Endothelial cell of hepatic sinusoid (primary cell): ENCODE results near the gene MEF2D.

Source experiments
- in situ Hi-C: cut with HindIII; loops from 2 replicates; pipeline ENCODE4 v1.10.0; 2017; ENCODE audit warnings: low sequenced_read_pairs

Gene MEF2D

DNA sequence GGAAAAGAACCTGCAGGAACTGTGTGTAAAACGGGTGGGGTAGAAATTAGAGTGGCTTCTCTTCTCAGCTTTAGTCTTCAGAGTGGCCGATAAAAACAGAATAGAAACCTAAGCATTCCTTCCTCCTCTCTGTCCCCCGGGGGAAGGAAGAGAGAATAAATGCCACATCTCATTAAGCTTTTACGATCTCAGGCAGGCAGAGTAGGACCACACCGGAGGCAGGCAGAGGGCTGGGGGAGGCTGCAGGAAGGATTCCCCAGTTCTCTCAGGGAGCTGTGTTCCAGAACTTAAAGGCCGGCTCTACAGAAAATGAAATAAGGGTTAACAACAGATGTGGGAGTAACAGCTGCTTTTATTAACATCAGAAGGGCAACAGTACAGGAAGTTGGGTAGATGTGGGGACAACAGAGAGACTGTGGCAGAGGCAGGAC lies 24.5 kb upstream of the MEF2D start:
- in situ Hi-C loops: no loop called here

DNA sequence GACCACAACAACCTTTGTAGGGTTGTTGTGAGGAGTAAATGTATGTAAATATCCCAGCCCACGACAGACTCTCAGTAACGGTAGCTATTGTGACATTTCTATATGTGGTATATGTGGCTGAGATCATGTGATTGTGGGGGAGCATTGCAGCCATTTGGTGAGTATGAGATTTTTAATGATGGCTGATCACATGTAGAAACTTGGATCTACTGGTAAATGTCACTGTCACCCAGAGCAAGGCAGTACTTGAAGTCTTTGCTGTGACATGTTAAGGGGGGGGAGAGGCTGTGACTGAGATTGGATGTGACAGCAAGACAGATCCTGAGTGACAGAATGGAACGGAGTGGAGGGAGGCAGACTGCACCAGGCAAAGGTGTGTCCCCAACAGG lies 23.9 kb upstream of the MEF2D start:
- in situ Hi-C loops: loop anchor here (5.0 kb wide), 2 partner anchors 92 to 98 kb away; no protein-coding TSS in a partner anchor

DNA sequence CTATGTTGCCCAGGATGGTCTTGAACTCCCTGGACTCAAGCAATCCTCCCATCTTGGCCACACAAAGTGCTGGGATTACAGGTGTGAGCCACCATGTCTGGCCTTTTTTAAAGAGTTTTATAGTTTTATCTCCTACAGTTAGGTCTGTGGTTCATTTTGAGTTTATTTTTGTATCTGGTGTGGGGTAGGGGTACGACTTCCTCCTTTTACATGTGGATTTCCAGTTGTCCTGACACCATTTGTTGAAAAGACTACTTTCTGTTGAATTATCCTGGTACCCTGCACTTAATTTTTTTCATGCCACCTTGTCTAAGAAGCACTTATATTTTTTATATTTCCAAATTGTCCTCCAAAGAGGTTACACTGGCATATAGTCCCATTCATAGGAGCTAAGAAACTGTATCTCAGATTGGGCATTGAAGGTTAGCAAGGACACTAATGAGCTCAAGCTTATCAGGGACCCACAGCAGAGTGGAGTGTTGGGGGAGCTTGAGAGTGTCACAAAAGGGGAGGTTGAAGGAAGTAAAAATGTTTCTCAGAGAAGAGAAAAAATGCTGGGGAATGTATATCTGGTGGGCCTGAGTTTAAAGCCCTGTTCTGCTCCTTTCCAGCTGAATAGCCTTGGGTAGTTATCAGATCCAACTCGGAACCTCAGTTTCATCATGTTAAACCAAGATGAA lies 23.4 kb upstream of the MEF2D start:
- in situ Hi-C loops: loop anchor here (5.0 kb wide), 2 partner anchors 92 to 98 kb away; no protein-coding TSS in a partner anchor

DNA sequence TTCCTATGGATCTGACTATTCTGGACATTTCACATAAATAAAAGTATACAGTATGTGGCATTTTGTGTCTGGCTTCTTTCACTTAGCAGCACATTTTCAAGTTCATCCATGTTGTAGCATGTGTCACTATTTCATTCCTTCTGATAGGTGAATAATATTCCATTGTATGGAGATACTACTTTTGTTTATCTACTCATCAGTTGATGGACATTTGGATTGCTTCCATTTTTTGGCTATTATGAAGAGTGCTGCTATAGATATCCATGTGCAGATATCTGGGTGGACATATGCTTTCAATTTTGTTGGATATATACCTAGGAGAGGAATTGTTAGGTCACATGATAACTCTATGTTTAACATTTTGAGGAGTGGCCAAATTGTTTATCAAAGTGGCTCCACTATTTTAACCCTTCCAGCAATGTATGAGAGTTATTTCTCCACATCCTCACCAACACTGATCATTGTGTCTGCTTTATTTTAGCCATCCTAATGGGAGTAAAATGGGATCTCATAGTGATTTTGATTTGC lies 21.9 kb upstream of the MEF2D start:
- in situ Hi-C loops: loop anchor here (5.0 kb wide), 2 partner anchors 90 to 100 kb away; no protein-coding TSS in a partner anchor

DNA sequence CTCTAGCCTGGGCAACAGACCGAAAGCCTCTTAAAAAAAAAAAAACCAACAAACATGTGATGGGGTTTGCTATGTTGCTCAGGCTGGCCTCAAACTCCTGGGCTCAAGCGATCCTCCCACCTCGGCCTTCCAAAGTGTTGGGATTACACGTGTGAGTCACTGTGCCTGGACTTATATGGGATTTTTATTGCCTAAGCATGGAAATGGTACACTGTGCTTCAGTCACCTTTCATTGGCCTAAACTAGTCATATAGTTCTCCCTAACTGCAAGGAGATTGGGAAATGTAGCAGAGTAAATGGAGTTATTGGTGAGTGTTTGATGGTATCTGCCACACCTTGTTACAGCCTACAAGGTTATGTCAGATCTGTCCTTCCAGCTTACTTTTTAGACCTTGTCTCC lies 17.2 kb upstream of the MEF2D start:
- in situ Hi-C loops: no loop called here

DNA sequence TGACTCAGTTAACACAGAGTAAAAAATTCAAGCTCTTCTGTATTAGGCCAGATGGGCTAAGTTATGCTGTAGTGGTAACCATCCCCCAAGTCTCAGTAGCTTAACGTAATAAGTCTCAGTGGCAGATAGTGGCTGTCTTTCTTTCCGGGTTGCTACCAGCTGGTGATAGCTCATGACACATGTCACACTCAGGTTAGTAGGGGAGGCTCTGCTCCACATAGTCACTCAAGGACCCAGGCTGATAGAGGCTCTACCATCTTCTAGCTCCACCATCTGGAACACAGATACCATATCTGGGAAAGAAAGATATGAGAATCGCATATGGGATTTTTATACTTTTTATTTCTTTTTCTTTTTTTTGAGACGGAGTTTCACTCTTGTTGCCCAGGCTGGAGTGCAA lies 16.2 kb upstream of the MEF2D start:
- in situ Hi-C loops: no loop called here

DNA sequence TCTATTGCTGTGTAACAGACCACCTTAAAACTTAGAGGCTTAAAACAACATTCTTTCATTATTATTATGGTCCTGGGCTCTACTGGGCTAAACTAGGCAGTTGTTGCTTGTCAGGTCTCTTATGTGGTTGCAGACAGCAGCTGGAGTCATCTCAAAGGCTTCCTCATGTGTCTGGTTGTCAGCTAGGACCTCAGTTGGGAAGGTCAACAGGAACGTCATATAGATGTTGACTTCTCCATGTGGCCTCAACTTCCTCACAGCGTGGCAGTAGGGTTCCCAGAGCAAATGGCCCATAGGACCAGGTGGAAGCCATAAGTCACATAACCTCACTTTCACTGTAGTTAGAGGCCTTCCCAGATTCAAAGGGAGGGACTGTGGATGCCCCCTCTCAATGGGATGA lies 15.4 kb upstream of the MEF2D start:
- in situ Hi-C loops: no loop called here

DNA sequence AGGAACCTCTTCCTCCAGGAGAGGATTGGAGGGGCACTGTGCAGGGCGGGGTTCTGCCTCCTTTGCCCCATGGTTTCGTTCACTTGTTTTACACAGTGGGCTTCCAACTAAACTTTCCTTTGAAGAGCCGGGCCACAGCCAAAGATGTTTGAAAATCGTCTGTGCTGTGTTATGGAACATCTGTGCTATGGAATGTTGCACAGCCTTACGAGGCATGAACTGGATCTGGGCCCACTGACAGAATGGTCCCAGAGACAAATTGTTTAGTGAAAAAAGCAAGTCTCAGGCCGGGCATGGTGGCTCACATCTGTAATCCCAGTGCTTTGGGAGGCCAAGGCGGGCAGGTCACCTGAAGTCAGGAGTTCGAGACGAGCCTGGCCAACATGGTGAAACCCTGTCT lies 12.6 kb upstream of the MEF2D start:
- in situ Hi-C loops: no loop called here

DNA sequence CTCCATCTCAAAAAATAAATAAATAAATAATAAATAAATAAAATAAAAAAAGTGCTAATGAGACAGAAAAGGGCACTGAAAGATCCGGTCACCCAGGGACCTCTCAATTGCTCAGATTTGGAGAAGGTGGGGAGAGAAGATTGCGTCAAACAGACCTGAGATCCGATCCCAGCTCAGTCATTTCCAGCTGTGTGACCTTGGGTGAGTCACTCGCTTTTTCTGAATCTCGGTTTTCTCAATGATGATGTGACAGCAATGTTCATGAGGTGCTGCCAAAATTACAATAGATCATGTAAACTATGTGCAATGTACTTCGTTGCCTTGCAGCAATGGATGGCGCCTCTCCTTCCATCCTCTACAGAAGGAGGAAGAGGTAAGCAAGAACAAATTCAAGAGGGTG lies 11.1 kb upstream of the MEF2D start:
- in situ Hi-C loops: no loop called here

DNA sequence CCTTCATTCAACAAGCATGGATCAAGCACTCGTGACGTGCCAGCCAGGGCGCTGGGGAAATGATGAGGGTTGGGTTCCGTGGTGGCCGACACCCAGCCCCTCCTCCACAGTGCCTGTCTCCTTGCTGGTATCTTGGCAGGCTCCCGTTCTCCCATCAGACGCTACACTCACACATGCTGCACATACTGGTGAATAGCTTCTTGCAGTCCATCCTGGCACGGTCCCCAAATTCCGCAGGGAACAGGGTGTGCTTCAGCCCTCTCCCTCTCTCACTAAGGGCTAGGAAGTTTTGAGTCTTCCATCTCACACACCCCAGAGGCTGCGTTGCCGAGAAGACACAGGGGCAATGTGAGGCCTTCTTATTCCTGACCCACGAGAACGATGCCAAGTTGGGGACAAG lies 10.1 kb upstream of the MEF2D start:
- in situ Hi-C loops: no loop called here

DNA sequence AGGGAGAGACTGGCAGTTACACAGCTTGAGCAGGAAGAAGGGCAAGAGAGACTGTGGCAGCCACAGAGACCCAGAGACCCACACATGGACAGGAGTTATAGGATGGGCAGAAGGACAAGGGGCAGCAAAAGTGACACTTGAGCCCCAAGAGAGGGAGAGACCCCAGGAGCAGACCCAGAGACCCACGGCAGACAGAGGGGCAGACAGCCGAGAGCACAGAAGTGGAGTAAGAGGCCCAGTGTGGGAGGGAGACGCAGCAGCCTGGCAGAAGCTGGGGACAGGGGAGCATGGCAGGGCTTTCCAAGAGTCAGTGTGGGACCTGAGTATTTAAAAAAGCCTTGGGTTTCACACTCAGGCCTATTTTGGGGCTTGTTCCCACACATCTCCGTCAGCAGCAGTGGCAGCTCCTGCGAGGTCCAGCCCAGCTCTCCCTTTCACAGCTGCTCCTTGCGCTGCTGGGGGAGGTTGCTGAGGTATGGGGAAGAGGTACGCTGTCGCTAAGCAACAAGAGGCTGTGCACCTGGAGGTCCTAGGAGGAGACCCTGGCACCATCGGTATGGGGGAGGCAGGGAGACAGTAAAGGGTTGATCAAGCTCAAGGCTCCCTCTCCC lies 9.0 kb upstream of the MEF2D start:
- in situ Hi-C loops: no loop called here

DNA sequence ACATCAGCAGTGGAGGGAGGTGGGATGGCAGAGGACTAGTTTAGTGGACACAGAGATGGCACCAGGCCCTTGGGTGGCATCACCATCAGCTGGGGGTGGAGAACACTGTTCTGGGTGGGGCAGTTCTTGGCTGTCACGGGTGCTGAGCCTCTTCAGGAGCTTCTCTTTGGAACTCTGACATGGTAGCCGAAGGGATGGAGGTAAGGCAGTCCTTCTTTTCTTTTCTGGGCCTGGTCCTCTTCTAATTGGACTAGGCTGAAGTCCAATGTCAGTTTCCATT lies 8.3 kb upstream of the MEF2D start:
- in situ Hi-C loops: no loop called here

DNA sequence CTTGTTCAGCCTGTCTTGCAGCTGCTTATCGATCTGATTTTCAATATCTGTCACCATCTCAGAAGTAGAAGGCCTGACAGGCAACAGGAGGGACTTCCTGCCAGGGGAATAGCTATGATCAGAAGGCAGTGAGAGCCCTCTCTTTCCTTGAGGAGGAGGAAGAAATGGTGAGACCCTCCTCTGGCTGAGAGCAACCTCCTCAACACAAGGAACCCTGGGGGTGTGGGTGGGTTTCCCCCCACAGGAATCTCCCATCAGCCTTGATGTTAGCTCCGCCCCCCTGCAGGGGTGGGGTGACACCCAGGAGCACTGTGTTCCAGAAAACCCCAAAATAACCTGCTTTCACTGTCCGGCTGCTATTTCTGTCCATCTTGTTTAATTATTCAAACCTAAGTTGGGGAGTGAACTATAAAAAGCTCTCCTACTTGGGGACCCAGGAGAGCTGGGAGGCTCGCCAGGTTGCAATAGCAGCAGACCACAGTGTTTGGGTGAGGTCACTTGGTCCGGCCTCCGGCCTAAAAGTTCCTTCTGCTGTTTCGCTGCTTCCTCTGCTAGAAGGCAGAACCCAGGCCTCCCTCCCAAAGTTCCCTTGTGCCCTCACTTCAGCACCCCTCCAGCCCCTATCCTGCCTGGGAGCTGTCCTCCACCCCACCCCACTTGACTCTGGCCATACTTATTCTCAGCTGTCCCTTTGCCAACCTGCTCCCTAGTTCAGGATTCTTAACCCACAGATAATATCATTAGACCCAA lies 7.8 kb upstream of the MEF2D start:
- in situ Hi-C loops: no loop called here

DNA sequence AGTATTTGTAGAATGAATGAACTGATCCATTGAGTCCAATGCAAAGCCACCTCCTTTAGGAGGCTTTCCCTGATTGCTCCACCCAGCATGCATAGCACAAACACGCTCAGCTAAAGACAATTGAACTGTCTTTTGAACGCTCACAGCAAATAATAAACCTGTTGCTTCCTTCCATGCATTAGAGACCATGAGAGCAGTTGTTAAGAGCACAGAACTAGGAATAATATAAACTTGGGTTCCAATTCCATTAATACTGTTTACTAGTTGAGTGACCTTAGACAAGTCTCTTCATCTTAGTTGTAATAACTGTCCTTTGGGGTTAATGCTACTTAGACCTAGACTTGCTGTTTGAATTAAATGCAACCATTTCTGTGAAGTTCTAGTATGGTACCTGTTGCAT lies 5.9 kb upstream of the MEF2D start:
- in situ Hi-C loops: no loop called here

DNA sequence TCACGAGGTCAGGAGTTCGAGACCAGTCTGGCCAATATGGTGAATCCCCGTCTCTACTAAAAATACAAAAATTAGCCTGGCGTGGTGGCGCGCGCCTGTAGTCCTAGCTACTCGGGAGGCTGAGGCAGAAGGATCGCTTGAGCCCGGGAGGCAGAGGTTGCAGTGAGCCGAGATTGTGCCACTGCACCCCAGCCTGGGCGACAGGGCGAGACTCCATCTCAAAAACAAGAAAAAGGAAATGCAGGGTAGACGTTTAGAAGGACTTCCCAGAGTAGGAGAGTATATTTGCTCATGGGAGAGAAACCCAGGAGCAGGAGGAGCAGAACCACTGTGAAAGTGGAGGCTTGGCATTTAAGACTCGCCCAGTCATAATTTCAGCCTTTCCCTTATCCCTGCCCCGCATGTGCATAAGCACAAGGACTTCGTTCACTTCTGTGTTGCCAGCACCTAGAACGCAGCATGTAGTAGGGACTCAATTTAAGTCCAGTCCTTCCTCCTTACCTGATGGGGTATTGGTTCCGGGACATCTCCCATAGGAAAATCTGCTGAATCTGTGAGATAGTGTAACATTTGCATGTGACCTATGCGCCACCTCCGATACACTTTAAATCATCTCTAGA lies 5.2 kb upstream of the MEF2D start:
- in situ Hi-C loops: no loop called here

DNA sequence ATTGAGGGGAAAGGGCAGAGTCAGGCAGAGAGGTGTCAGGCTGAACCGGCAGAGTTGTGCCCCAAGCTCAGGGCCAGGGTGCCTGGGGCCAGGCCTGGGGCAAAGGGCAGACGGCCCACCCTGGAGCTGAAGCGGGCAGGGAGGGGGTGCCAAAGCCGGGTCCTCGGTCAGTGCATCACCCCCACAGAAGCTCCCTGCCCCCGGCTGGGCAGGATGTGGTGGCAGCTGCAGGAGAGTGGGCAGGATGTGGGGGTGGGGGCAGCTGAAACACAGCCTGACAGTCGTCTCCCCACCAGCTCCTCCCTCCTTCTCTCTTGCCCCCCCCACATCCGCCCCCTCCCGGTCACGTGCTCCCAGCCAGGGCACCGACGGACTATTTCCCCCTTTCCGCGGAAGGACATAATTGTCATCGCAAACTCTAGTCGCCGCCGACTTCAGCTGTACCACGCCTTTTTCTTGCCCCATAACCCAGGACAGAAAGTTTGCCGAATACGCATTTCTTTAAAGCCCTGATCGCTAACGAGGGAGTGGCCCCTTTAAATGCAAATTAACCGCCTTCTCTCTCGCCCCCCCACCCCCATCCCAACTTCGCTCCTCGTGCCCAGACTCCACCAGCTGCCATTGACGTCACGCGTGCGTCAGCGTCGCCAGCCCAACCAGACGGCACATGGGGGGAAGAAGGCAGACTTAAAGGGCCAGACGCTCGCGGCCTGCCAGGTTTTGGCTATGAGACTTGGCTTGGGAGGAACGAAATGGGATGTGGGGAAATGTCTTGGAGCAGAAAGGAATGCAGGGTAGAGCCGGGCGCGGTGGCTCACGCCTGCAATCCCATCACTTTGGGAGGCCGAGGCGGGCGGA lies 4.5 kb upstream of the MEF2D start:
- in situ Hi-C loops: no loop called here

DNA sequence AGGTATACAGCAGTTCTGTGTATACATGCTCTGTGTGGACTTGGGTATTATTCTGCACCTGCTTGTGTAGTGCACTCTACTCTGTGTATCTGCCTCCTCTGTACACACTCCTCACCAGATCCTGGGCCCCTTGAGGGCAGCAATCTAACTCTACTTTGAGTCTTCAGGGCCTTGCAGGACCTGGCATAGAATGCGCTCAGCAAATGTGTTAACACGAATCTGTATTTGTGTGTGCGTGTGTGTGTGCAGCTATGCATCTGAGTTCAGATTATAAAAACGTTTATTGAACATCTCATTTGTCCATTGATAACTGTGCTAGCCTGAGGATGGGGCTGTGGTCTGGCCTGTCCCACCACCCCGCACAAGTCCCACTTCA lies 3.9 kb upstream of the MEF2D start:
- in situ Hi-C loops: no loop called here

DNA sequence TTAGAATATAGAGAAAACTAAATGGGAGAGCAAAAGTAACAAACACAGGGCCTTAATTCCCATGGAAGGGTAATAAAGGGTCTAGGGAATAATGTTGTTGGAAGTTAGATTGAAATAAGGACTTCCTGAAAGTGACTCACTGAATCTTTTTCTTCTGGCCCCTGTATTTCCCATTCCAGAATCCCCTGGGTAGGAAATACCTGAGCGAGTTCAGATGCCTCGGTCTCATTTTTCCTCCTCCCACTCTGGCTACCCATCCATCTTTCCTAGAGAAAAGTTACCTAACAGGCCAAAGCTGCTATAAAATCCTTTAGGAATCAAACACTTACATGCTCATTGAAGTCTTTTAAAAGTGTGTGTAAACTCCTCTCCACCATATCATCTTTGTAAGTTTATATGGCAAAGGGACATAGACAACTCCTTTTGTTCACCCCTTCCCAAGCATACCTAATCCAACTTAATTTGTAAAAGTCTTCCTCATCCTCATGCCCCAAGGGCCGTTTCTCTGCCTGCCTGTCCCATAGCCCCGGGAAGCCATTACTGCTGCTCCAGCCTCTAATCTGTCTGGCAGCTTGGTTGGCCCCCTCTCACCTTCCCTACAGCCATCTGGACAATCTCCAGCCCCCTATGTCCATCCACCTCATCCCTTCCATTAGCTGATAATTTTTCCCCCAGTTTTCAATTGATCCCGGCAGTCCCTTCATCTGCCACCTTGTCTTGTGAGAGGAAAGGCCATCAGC lies 3.3 kb upstream of the MEF2D start:
- in situ Hi-C loops: no loop called here

DNA sequence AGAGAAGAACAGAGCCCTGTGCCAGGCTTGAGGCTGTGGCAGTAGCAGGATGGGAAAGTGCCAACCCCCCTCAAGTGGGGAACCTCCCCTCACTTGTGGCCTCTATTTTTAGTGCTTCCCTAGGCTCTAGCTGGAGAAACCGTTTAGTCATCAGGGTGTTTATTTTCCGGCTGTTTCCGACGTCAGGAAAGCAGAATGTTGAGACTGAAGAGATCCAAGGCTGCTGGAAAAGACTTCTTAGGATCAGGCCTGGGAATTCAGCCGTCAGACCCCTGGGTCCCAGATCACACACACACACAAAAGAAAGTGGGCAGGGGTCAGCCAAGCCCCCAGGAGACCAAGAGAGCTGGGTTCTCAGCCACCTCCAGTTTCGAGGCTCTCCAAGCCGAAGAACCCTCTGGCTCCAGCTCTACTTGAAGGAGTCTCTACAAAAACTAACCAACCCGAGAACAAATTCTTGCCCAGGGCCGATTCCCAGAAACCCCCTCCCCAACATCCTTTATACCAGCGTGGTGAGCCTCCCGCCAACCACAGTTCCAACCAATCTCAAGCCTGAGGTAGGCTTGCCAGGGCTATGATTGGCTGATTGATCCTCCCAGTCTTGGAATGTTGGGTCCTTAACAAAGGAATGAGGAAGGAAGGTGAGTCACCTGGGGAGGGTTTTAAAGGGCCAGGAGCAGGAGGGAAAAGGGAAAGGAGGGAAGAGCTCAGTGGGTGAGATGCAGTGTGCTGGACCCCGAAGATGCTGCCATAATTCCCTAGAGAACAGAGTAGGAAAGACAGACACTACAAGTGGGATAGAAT lies 2.5 kb upstream of the MEF2D start:
- in situ Hi-C loops: no loop called here
